Measurements from ENCODE around the gene SLC9A8. TPM values are rescaled to one million over a fixed set of nuclear protein-coding genes. Genes with fewer than 3 reads are reported as not detected.

The SLC9A8 gene
- total RNA-seq, 1 experiment from 2014 or later = 6.7 TPM

- H3K4me3 ChIP-seq (replicated peaks in 1 of 2; ENCODE audit: low read depth in 1 of 2, low read length in 2 of 2) = no peak overlapping the region
- H3K27ac ChIP-seq (ENCODE audit: low read depth, low read length) = no peak overlapping the region
- H2AFZ ChIP-seq (ENCODE audit: low read depth, low read length, poor library complexity, severe bottlenecking) = peak overlapping the region; percentile 97
- H3K9ac ChIP-seq (ENCODE audit: low read length) = 0 out of 2 replicates have a peak overlapping the region, but pooled peaks have one; percentile 12
- peak; percentile 78 for DNase-seq (ENCODE audit: low read depth, low spot score)
- H3K9me2 ChIP-seq (ENCODE audit: insufficient read depth) = no peaks in the 10 kb centered on the region
- no peaks in the 10 kb centered on the region for H3K79me2 ChIP-seq (ENCODE audit: insufficient read depth, low read length)
- no peaks in the 10 kb centered on the region for H3K9me3 ChIP-seq (ENCODE audit: control insufficient read depth in 1 of 2, insufficient read depth in 1 of 2, low read depth in 1 of 2, low read length in 2 of 2)
- ATAC-seq = peak; percentile 95
- H3K27me3 ChIP-seq (ENCODE audit: insufficient read depth, low read length) = no peaks in the 10 kb centered on the region
- POLR2A ChIA-PET = no interaction called here
- H4K20me1 ChIP-seq (ENCODE audit: insufficient read depth) = no peaks in the 10 kb centered on the region
- peak overlapping the region; percentile 57 for H3K4me2 ChIP-seq (ENCODE audit: low read length)
- intact Hi-C loops (cut with micrococcal nuclease) = loop anchor here (1.0 kb wide), 2 partner anchors 8 to 387 kb away; partner anchors contain the start of gene RNF114
- H3K4me1 ChIP-seq (ENCODE audit: control insufficient read depth in 1 of 2, insufficient read depth in 2 of 2, low read length in 2 of 2) = peaks cover 7 to 10% of the 10 kb centered on the region in 2 experiments; a peak in 3 of 4 replicates
- BruUV-seq (replicated peaks) = no TSS peak
- RAD21 ChIA-PET (ENCODE audit: low non-redundant PET in 1 of 2, low total read pairs in 2 of 2, uncharacterized antibody in 2 of 2, unreplicated experiment in 2 of 2) = no interaction called here
- no peaks in the 10 kb centered on the region for H3K36me3 ChIP-seq (ENCODE audit: control insufficient read depth in 1 of 2, insufficient read depth in 2 of 2, low read length in 2 of 2)
- CTCF ChIA-PET = no interaction called here
- TF ChIP-seq EGR1 (IDR thresholded peaks at IDR 0.05; ENCODE audit: low read depth) (no peak), POLR2AphosphoS5 (IDR thresholded peaks at IDR 0.05; ENCODE audit: low read depth, low read length) (0 out of 2 replicates have a peak, but pooled peaks have one; percentile 14), REST (IDR thresholded peaks at IDR 0.05; ENCODE audit: low read depth) (no peak), CBX3 (IDR thresholded peaks at IDR 0.05; ENCODE audit: low read depth) (no peak), CEBPB (IDR thresholded peaks at IDR 0.05; ENCODE audit: low read depth) (peak; percentile 74), POLR2A (IDR thresholded peaks at IDR 0.05; ENCODE audit: borderline replicate concordance, extremely low read depth, insufficient read depth, insufficient read length) (no peak), ZNF274 (IDR thresholded peaks at IDR 0.05; ENCODE audit: low read depth, low read length) (no peak), SIN3A (IDR thresholded peaks at IDR 0.05; ENCODE audit: low read depth) (no peak), ZBTB33 (IDR thresholded peaks at IDR 0.05; ENCODE audit: extremely low read depth, insufficient replicate concordance, low read length) (no peak), EZH2 (IDR thresholded peaks at IDR 0.05) (no peak), MAX (IDR thresholded peaks at IDR 0.05) (peak; percentile 42; the same call in 1 of the 2 replicates), JUND (IDR thresholded peaks at IDR 0.05) (no peak), RAD21 (IDR thresholded peaks at IDR 0.05; ENCODE audit: low read depth) (peak; percentile 78), ZFX (IDR thresholded peaks at IDR 0.05) (no peak), SP1 (IDR thresholded peaks at IDR 0.05; ENCODE audit: low read depth) (peak; percentile 41; the same call in 1 of the 2 replicates), TCF7L2 (IDR thresholded peaks at IDR 0.05; ENCODE audit: borderline replicate concordance, extremely low read depth, insufficient read depth, insufficient read length) (peak; percentile 82), FOSL1 (IDR thresholded peaks at IDR 0.05; ENCODE audit: low read depth) (no peak), SRF (IDR thresholded peaks at IDR 0.05; ENCODE audit: low read depth) (0 out of 2 replicates have a peak, but pooled peaks have one; percentile 24), ELF1 (IDR thresholded peaks at IDR 0.05; ENCODE audit: borderline replicate concordance, low read depth) (no peak), EZH2phosphoT487 (IDR thresholded peaks at IDR 0.05; ENCODE audit: borderline replicate concordance) (no peak)
- TF ChIP-seq, protein P1, sequence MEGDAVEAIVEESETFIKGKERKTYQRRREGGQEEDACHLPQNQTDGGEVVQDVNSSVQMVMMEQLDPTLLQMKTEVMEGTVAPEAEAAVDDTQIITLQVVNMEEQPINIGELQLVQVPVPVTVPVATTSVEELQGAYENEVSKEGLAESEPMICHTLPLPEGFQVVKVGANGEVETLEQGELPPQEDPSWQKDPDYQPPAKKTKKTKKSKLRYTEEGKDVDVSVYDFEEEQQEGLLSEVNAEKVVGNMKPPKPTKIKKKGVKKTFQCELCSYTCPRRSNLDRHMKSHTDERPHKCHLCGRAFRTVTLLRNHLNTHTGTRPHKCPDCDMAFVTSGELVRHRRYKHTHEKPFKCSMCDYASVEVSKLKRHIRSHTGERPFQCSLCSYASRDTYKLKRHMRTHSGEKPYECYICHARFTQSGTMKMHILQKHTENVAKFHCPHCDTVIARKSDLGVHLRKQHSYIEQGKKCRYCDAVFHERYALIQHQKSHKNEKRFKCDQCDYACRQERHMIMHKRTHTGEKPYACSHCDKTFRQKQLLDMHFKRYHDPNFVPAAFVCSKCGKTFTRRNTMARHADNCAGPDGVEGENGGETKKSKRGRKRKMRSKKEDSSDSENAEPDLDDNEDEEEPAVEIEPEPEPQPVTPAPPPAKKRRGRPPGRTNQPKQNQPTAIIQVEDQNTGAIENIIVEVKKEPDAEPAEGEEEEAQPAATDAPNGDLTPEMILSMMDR (IDR thresholded peaks at IDR 0.05 in 2 of 3, conservative IDR thresholded peaks at IDR 0.05 in 1 of 3; ENCODE audit: borderline replicate concordance in 1 of 3, insufficient read depth in 1 of 3, low read depth in 2 of 3, low read length in 2 of 3) = peak; percentile 85 to 93 (median 90)
These were observed 115.9 kb downstream of the SLC9A8 start for GRCh38 chr20:49928411-49929141.
